OCI-LY1 (cell line): Measurements from ENCODE around the gene LEMD3.

Experiments
- H2AFZ ChIP-seq: fragments of 200-600 bp; sonication (generic), shearing (Covaris generic); 2 replicates; pipeline ENCODE4 v1.6.0; 2014; ENCODE audit warnings: antibody characterized with exemption, mild to moderate bottlenecking, low read length
- H3F3A ChIP-seq: fragments of 200-600 bp; sonication (generic), shearing (Covaris generic); 2 replicates; pipeline ENCODE4 v1.6.0; 2014; ENCODE audit warnings: mild to moderate bottlenecking, antibody characterized with exemption, low read length, moderate library complexity; ENCODE audit not compliant: insufficient read depth
- H3K27ac ChIP-seq: fragments of 200-600 bp; sonication (generic); 2 replicates; pipeline ENCODE4 v1.5.1; 2014; ENCODE audit warnings: low read length, mixed run types, mild to moderate bottlenecking, low read depth; ENCODE audit not compliant: poor library complexity, severe bottlenecking
- H3K27me3 ChIP-seq: fragments of 200-600 bp; sonication (generic); 2 replicates; pipeline ENCODE4 v1.6.0; 2014; ENCODE audit warnings: antibody characterized with exemption, mild to moderate bottlenecking, low read length, moderate library complexity; ENCODE audit not compliant: insufficient read depth
- H3K36me3 ChIP-seq: fragments of 200-600 bp; sonication (generic); 2 replicates; pipeline ENCODE4 v1.6.1; 2014; ENCODE audit warnings: mild to moderate bottlenecking, antibody characterized with exemption, low read length, moderate library complexity, mixed read lengths; ENCODE audit not compliant: insufficient read depth
- H3K4me1 ChIP-seq: fragments of 200-600 bp; sonication (generic); 2 replicates; pipeline ENCODE4 v1.5.1; 2014; ENCODE audit warnings: mild to moderate bottlenecking, low read length, moderate library complexity; ENCODE audit not compliant: insufficient read depth, severe bottlenecking
- H3K4me2 ChIP-seq: fragments of 200-600 bp; sonication (generic), shearing (Covaris generic); 2 replicates; pipeline ENCODE4 v1.6.1; 2014; ENCODE audit warnings: low read length
- H3K4me3 ChIP-seq: fragments of 200-600 bp; sonication (generic); 2 replicates; pipeline ENCODE4 v1.5.1; 2014; ENCODE audit warnings: low read length, low read depth, mild to moderate bottlenecking, mixed read lengths; ENCODE audit not compliant: poor library complexity, severe bottlenecking
- H3K79me2 ChIP-seq: fragments of 200-600 bp; shearing (Covaris generic); 2 replicates; pipeline ENCODE4 v1.6.1; 2016; ENCODE audit warnings: mixed run types, low read length, mixed read lengths; ENCODE audit not compliant: insufficient read depth
- H3K9ac ChIP-seq: fragments of 200-600 bp; sonication (generic), shearing (Covaris generic); 2 replicates; pipeline ENCODE4 v1.6.1; 2014; ENCODE audit warnings: mild to moderate bottlenecking, low read length, mixed read lengths
- H3K9me2 ChIP-seq: fragments of 200-600 bp; sonication (generic), shearing (Covaris generic); 2 replicates; pipeline ENCODE4 v1.6.1; 2014; ENCODE audit warnings: low read depth, mild to moderate bottlenecking, low read length, mixed read lengths
- H3K9me3 ChIP-seq: fragments of 200-600 bp; shearing (Covaris generic); 2 replicates; pipeline ENCODE4 v1.6.1; 2014; ENCODE audit warnings: low read length, mixed read lengths
- H4K20me1 ChIP-seq: fragments of 200-600 bp; sonication (generic), shearing (Covaris generic); 2 replicates; pipeline ENCODE4 v1.6.0; 2016; ENCODE audit warnings: mild to moderate bottlenecking, low read length; ENCODE audit not compliant: insufficient read depth
- EZH2 ChIP-seq: fragments of 200-600 bp; sonication (generic), shearing (Covaris generic); IDR thresholded peaks from 2 replicates; pipeline ENCODE4 v1.8.0; 2017; ENCODE audit warnings: borderline replicate concordance, mixed run types, mild to moderate bottlenecking, antibody characterized with exemption, low read length, moderate library complexity, mixed read lengths
- TF ChIP-seq, protein P1 (sequence below): fragments of 200-600 bp; sonication (generic), shearing (Covaris generic); IDR thresholded peaks from 2 replicates; pipeline ENCODE4 v1.5.1; 2017; ENCODE audit warnings: mild to moderate bottlenecking, antibody characterized with exemption, low read length, moderate library complexity, mixed read lengths

LEMD3 gene

DNA sequence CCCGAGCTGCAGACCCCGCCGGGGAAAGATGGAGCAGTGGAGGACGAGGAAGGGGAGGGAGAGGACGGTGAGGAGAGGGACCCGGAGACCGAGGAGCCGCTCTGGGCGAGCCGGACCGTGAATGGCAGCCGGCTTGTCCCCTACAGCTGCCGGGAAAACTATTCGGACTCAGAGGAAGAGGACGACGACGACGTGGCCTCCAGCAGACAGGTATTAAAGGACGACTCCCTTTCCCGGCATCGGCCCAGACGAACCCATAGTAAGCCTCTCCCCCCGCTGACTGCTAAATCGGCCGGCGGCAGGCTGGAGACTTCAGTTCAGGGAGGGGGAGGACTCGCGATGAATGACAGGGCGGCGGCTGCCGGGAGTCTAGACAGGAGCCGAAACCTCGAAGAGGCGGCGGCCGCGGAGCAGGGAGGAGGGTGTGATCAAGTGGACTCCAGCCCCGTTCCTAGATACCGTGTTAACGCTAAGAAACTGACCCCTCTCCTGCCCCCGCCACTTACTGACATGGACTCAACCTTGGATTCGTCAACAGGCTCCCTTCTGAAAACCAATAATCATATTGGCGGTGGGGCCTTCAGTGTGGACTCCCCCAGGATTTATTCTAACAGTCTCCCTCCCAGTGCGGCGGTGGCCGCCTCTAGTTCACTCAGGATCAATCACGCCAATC lies 962 bp downstream of the LEMD3 start:
- Histone ChIP-seq H4K20me1 (no peaks in the 10 kb centered on the region), H3K4me1 (peaks cover 48% of the 10 kb centered on the region), H3K27ac (peak overlapping the region; percentile 78), H3K79me2 (peaks cover 49% of the 10 kb centered on the region), H2AFZ (no peak overlapping the region), H3F3A (no peaks in the 10 kb centered on the region), H3K4me2 (peak overlapping the region; percentile 99), H3K27me3 (no peaks in the 10 kb centered on the region), H3K9ac (peak overlapping the region; percentile 94), H3K9me3 (no peaks in the 10 kb centered on the region), H3K36me3 (peaks cover 22% of the 10 kb centered on the region), H3K9me2 (no peaks in the 10 kb centered on the region), H3K4me3 (peak overlapping the region; percentile 92)
- TF ChIP-seq, protein P1, sequence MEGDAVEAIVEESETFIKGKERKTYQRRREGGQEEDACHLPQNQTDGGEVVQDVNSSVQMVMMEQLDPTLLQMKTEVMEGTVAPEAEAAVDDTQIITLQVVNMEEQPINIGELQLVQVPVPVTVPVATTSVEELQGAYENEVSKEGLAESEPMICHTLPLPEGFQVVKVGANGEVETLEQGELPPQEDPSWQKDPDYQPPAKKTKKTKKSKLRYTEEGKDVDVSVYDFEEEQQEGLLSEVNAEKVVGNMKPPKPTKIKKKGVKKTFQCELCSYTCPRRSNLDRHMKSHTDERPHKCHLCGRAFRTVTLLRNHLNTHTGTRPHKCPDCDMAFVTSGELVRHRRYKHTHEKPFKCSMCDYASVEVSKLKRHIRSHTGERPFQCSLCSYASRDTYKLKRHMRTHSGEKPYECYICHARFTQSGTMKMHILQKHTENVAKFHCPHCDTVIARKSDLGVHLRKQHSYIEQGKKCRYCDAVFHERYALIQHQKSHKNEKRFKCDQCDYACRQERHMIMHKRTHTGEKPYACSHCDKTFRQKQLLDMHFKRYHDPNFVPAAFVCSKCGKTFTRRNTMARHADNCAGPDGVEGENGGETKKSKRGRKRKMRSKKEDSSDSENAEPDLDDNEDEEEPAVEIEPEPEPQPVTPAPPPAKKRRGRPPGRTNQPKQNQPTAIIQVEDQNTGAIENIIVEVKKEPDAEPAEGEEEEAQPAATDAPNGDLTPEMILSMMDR = no peak
- TF ChIP-seq EZH2 = no peak

DNA sequence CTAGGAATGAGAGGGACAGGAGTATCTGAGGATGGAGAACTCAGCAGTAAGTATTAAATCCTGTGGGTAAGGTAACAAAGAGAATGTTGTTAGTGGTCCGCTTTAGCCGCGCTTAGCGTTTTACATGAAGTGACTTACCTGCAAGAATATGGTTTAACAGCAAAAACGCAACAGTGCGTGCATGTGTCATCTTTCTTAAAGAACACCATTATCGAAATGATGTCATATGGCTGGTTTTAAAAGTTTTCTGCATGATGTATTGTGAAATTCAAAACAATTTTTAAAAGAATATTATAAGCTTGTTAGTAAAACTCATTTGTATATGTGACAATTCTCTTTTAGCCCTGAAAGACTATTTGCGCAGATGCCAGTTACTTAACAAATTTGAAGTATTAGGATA lies 1.7 kb downstream of the LEMD3 start:
- H3F3A ChIP-seq = no peaks in the 10 kb centered on the region
- peaks cover 55% of the 10 kb centered on the region for H3K79me2 ChIP-seq
- TF ChIP-seq, protein P1 = no peak
- no peak for TF ChIP-seq EZH2
- H3K4me2 ChIP-seq = peak overlapping the region; percentile 99
- H3K9me3 ChIP-seq = no peaks in the 10 kb centered on the region
- peaks cover 29% of the 10 kb centered on the region for H3K36me3 ChIP-seq
- H3K4me3 ChIP-seq = peak overlapping the region; percentile 92
- no peak overlapping the region for H2AFZ ChIP-seq
- peaks cover 54% of the 10 kb centered on the region for H3K4me1 ChIP-seq
- no peaks in the 10 kb centered on the region for H3K27me3 ChIP-seq
- H4K20me1 ChIP-seq = no peaks in the 10 kb centered on the region
- peak overlapping the region; percentile 94 for H3K9ac ChIP-seq
- H3K9me2 ChIP-seq = no peaks in the 10 kb centered on the region
- no peak overlapping the region for H3K27ac ChIP-seq

DNA sequence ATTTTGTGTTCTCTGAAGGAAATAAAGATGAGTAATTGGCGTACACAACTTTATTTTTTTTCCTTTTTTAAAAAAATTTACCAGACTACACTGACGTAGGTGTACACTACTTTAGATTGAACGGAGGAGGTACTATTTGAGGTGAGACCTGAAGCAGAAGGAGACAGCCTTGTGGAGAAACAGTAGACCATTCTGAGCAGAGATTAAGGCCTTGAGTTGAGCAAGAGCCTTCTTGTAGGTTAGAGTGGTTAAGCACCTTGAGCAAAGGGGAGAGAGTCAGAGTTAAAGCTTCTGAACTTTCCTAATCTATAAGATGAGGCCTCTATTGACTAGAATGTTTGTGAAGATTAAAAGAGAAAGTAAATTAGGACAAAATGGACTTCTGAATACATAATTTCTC lies 2.5 kb downstream of the LEMD3 start:
- Histone ChIP-seq H3K27me3 (no peaks in the 10 kb centered on the region), H3K4me2 (peak overlapping the region; percentile 99), H2AFZ (no peak overlapping the region), H3K36me3 (peaks cover 36% of the 10 kb centered on the region), H3K79me2 (peaks cover 60% of the 10 kb centered on the region), H3K4me3 (peak overlapping the region; percentile 92), H3K4me1 (peaks cover 54% of the 10 kb centered on the region), H3K9me3 (no peaks in the 10 kb centered on the region), H3K9me2 (no peaks in the 10 kb centered on the region), H3F3A (no peaks in the 10 kb centered on the region), H4K20me1 (no peaks in the 10 kb centered on the region), H3K27ac (no peak overlapping the region), H3K9ac (peak overlapping the region; percentile 94)
- TF ChIP-seq EZH2 = no peak
- TF ChIP-seq, protein P1 = no peak
